ENCODE data around the gene PFN3. TPM values are rescaled to one million over a fixed set of nuclear protein-coding genes. Genes with fewer than 3 reads are reported as not detected.

PFN3 gene
- total RNA-seq, 1 donor from 2014 or later = not detected

- Mint-ChIP-seq H3K27me3 (ENCODE audit: low read depth) (peaks cover 9% of the 10 kb centered on the region), H3K36me3 (ENCODE audit: low read depth) (no peaks in the 10 kb centered on the region), H3K4me3 (no peak overlapping the region), H3K9me3 (no peaks in the 10 kb centered on the region), H3K27ac (ENCODE audit: unreplicated experiment) (no peak overlapping the region), H3K4me1 (peaks cover 30% of the 10 kb centered on the region)
- TF ChIP-seq CTCF (conservative IDR thresholded peaks at IDR 0.05) = no peak
- DNase-seq (ENCODE audit: low read depth, low spot score) = no peak
Observed at GRCh38 chr5:177385720-177386119, 14.7 kb downstream of the PFN3 start.

- Mint-ChIP-seq H3K9me3 (no peaks in the 10 kb centered on the region), H3K27me3 (ENCODE audit: low read depth) (peaks cover 6% of the 10 kb centered on the region), H3K4me1 (peaks cover 14% of the 10 kb centered on the region), H3K36me3 (ENCODE audit: low read depth) (no peaks in the 10 kb centered on the region), H3K27ac (ENCODE audit: unreplicated experiment) (no peak within 1 kb of the TSS), H3K4me3 (no peak within 1 kb of the TSS)
- TF ChIP-seq CTCF (conservative IDR thresholded peaks at IDR 0.05) = no peak
- DNase-seq (ENCODE audit: low read depth, low spot score) = no peak
Observed at GRCh38 chr5:177384134-177384533, 16.3 kb downstream of the PFN3 start, which contains the start of gene SLC34A1. SLC34A1 (plus strand) TSS chr5:177384434; CDS start chr5:177385742, 1,308 bp downstream.

GRCh38 chr5:177383181-177383580 lies 17.3 kb downstream of the PFN3 start:
- Mint-ChIP-seq H3K27ac (ENCODE audit: unreplicated experiment) (no peak overlapping the region), H3K4me3 (no peak overlapping the region), H3K9me3 (no peaks in the 10 kb centered on the region), H3K4me1 (peaks cover 5% of the 10 kb centered on the region), H3K27me3 (ENCODE audit: low read depth) (peaks cover 6% of the 10 kb centered on the region), H3K36me3 (ENCODE audit: low read depth) (no peaks in the 10 kb centered on the region)
- no peak for TF ChIP-seq CTCF (conservative IDR thresholded peaks at IDR 0.05)
- DNase-seq (ENCODE audit: low read depth, low spot score) = no peak

- DNase-seq (ENCODE audit: low read depth, low spot score) = no peak
- Mint-ChIP-seq H3K4me1 (peaks cover 5% of the 10 kb centered on the region), H3K27me3 (ENCODE audit: low read depth) (peaks cover 6% of the 10 kb centered on the region), H3K9me3 (no peaks in the 10 kb centered on the region), H3K36me3 (ENCODE audit: low read depth) (no peaks in the 10 kb centered on the region), H3K4me3 (no peak overlapping the region), H3K27ac (ENCODE audit: unreplicated experiment) (no peak overlapping the region)
- TF ChIP-seq CTCF (conservative IDR thresholded peaks at IDR 0.05) = no peak
Observed at GRCh38 chr5:177382423-177383029, 17.9 kb downstream of the PFN3 start.

- TF ChIP-seq CTCF (conservative IDR thresholded peaks at IDR 0.05) = no peak
- H3K4me3 Mint-ChIP-seq = no peak overlapping the region
- no peaks in the 10 kb centered on the region for H3K36me3 Mint-ChIP-seq (ENCODE audit: low read depth)
- H3K27ac Mint-ChIP-seq (ENCODE audit: unreplicated experiment) = no peak overlapping the region
- H3K27me3 Mint-ChIP-seq (ENCODE audit: low read depth) = peaks cover 6% of the 10 kb centered on the region
- H3K9me3 Mint-ChIP-seq = no peaks in the 10 kb centered on the region
- no peak for DNase-seq (ENCODE audit: low read depth, low spot score)
- peaks cover 5% of the 10 kb centered on the region for H3K4me1 Mint-ChIP-seq
Observed at GRCh38 chr5:177380805-177381126, 19.7 kb downstream of the PFN3 start.

All from neural crest cell (in vitro differentiated cells).